GM13977 (cell line): Measurements from ENCODE around the gene OR51M1.
"Not testable (repeated sequence)": the region's sequence is repeated elsewhere in the genome, so short reads cannot be mapped to it uniquely, and the experiment has no call there.

Experiments
- DNase-seq: peaks from one replicate; pipeline ENCODE4 v3.0.0; 2012; ENCODE audit warnings: low spot score
- in situ Hi-C: fragments of 300-500 bp; cut with MboI; formaldehyde crosslinking; loops from one replicate; pipeline ENCODE4 v1.12.0; 2022; ENCODE audit warnings: low sequenced_read_pairs, low pct_unique_long_range_greater_than_20kb, mixed read lengths, inconsistent platforms; ENCODE audit not compliant: unreplicated experiment
- TF ChIP-seq, protein P1 (sequence below): IDR thresholded peaks from 2 replicates; pipeline ENCODE4 v1.5.1; 2012; ENCODE audit warnings: mild to moderate bottlenecking, control low read depth; ENCODE audit not compliant: insufficient read depth; ENCODE audit errors: extremely low read depth, missing control alignments

OR51M1 gene, protein sequence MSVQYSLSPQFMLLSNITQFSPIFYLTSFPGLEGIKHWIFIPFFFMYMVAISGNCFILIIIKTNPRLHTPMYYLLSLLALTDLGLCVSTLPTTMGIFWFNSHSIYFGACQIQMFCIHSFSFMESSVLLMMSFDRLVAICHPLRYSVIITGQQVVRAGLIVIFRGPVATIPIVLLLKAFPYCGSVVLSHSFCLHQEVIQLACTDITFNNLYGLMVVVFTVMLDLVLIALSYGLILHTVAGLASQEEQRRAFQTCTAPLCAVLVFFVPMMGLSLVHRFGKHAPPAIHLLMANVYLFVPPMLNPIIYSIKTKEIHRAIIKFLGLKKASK

DNA sequence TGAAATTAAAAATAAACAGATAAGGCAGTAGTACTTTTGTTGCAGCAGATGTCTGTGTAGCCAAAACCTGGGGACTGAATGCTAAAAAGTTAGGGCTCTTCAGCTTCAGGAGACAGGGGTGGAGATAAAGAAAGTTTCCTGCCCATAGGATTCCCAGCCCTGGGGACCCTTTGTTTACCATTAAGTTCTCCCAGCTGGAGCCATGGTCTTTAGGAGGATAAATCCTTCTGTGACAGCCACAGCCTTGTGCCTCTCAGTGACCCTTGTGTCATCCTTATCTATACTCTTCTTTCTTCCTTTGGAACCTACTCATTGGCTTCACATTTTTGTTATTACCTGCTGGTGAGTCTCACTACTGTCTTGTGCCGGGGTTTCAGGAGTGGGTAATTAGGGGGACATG lies at the start of gene OR51M1:
Gene OR51M1 (plus strand): TSS at position 237 of the 400 bp plus-strand sequence. CDS start 5,587 bp downstream, outside the sequence.
- in situ Hi-C loops: loop anchor here (25.0 kb wide), 1 partner anchor 271 kb away; no protein-coding TSS in a partner anchor
- TF ChIP-seq, protein P1, sequence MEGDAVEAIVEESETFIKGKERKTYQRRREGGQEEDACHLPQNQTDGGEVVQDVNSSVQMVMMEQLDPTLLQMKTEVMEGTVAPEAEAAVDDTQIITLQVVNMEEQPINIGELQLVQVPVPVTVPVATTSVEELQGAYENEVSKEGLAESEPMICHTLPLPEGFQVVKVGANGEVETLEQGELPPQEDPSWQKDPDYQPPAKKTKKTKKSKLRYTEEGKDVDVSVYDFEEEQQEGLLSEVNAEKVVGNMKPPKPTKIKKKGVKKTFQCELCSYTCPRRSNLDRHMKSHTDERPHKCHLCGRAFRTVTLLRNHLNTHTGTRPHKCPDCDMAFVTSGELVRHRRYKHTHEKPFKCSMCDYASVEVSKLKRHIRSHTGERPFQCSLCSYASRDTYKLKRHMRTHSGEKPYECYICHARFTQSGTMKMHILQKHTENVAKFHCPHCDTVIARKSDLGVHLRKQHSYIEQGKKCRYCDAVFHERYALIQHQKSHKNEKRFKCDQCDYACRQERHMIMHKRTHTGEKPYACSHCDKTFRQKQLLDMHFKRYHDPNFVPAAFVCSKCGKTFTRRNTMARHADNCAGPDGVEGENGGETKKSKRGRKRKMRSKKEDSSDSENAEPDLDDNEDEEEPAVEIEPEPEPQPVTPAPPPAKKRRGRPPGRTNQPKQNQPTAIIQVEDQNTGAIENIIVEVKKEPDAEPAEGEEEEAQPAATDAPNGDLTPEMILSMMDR: no peak
- no peak for DNase-seq

DNA sequence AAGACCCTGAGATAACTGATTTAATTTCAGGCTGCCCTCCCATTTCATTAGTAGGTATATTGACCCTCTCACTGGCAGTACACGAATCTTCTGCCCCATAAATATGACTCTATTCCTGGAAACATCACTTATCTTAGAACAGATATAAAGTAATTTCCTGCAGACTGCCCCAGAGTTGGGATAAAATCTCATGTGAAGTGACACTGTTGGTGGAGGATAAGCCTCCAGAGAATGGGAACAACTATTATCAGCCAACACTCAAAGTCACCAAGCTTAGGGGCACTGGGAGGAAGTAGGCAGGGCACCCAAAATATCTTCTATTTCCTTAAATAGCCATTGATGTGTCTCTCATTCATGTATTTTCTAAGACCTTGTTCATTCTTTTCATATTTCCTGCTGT lies 48.4 kb upstream of the OR51M1 start:
- TF ChIP-seq, protein P1: no peak
- in situ Hi-C loops: no loop called here
- DNase-seq: no peak

DNA sequence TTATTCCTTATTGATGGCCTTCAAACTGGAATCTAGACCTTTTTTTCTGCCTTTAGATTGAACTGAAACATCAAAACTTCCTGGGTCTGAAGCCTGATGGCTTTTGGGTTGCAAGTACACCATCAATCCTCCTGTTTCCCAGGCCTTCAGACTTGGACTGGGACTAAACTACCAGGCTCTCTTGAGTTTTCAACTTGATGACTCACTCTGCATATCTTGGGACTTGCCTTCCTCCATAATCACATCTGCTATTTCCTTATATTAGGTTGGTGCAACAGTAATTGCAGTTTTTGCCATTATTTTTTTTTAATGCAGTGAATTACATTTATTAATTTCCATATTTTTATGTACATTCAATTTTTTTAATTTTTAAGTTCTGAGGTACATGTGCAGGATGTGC lies 47.3 kb upstream of the OR51M1 start:
- in situ Hi-C loops: no loop called here
- DNase-seq: no peak
- TF ChIP-seq, protein P1: no peak

DNA sequence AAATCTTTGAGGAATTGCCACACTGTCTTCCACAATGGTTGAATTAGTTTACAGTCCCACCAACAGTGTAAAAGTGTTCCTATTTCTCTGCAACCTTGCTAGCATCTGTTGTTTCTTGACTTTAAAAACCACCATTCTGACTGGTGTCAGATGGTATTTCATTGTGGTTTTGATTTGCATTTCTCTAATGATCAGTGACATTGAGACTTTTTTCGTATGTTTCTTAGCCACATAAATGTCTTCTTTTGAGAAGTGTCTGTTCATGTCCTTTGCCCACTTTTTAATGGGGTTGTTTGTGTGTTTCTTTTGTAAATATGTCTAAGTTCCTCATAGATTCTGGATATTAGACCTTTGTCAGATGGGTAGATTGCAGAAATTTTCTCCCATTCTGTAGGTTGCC lies 46.4 kb upstream of the OR51M1 start:
- in situ Hi-C loops, DNase-seq: not testable (repeated sequence)

DNA sequence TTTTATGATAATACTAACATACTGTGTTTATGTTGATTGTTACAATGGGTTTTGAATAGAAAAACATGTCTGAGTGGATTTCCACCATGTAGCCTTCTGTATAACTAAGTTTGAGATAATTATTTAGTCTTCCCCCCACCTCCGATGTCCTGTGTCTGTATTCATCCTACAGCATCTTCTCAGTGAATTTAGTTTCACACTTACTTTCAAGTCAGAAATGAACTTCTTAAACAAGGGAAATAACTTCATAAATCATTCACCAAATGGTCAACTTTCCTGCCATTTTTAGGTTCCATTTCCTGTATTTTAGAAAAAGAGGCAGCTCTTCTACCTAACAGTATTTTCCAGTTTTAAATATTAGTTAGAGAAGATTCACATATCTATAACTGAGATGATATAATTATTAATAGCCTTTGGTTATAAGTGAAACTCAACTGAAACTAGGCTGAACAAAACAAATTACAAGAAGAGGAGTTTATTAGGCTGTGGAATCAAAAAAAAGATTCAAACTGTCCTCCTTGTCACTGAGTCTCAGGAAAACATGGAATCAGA lies 43.8 kb upstream of the OR51M1 start:
- in situ Hi-C loops: no loop called here
- DNase-seq: no peak

DNA sequence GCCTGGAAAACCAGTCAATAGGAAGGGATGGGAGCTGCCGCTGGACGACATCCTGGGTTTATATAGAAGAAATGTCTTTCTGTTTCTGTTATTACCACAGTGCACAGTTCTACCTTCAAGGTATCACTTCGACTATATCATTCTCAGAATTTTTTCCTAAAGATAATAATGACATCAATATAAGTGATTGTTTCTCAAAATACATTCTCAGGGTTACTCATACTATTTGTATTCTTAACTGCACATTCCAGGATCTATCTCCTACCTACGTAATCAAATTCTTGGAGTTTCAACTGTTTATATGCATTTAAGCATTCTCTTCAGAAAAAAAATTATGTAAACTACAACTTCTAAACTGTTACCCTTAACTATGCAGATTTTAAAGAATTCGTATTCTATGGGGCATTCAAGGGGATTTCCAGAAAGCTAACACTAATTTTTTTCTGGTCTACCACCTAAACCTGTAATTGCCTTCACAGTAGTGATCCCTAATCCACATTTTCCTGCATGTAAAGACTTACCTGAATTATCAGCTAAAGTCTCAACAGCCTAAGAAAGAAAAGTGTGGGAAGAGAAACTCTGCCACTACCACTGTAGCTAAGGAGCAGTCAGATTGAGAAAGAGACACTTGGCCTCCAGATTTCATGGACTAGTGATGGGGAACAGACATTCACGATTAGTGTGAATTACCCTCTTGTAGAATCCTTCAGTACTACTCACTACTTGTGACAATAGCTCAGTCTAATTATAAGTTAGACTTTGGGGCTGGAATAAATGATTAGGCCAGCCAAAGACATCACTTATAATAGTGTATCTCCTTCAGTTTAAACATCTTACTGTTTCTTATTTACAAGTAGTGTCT lies 39.9 kb upstream of the OR51M1 start, which contains the start of gene OR51B5:
Gene OR51B5 (minus strand): TSS at position 51 of the 862 bp plus-strand sequence. CDS start 0 bp downstream, at position 51.
- in situ Hi-C loops: no loop called here
- TF ChIP-seq, protein P1: no peak

More for the DNA sequence above, 43.8 kb upstream of the OR51M1 start:
- TF ChIP-seq, protein P1: no peak

More for the DNA sequence above, 39.9 kb upstream of the OR51M1 start, which contains the start of gene OR51B5:
- no peak for DNase-seq
